ENCODE measurements around the gene POMT2.

POMT2 gene

GRCh38 chr14:77228056-77228455 is 92.6 kb downstream of the POMT2 start:
- DNase-seq = no peak

GRCh38 chr14:77225892-77226557 is 94.7 kb downstream of the POMT2 start:
- no peak for DNase-seq

GRCh38 chr14:77225254-77225653 is 95.4 kb downstream of the POMT2 start:
- no peak for DNase-seq

Measured in CD4-positive, alpha-beta T cell treated with Interleukin-17A for 4 hours (primary cell).